C4-2B (cell line): ENCODE data around the gene PCDHGA3.

ENCODE experiments used
- H3K27ac ChIP-seq: fragments of 450-650 bp; 2 replicates; pipeline ENCODE4 v1.5.1; 2017
- ZFX ChIP-seq: fragments of 450-650 bp; IDR thresholded peaks from 2 replicates; pipeline ENCODE4 v1.6.1; 2017
- TF ChIP-seq, protein P1 (sequence below): fragments of 450-650 bp; conservative IDR thresholded peaks from 2 replicates; pipeline ENCODE4 v1.5.1; 2017; ENCODE audit warnings: mild to moderate bottlenecking

The PCDHGA3 gene

DNA sequence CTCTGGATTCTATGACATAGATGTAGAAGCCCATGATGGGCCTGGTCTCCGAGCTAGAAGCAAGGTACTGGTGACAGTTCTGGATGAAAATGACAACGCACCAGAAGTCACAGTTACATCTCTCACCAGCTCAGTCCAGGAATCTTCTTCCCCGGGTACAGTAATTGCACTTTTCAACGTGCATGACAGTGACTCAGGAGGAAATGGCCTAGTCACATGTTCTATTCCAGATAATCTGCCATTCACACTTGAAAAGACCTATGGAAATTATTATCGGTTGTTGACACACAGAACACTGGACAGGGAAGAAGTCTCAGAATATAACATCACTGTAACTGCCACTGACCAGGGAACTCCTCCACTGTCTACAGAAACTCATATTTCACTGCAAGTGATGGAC is 12.5 kb downstream of the PCDHGA3 start:
- no peak for TF ChIP-seq ZFX
- TF ChIP-seq, protein P1, sequence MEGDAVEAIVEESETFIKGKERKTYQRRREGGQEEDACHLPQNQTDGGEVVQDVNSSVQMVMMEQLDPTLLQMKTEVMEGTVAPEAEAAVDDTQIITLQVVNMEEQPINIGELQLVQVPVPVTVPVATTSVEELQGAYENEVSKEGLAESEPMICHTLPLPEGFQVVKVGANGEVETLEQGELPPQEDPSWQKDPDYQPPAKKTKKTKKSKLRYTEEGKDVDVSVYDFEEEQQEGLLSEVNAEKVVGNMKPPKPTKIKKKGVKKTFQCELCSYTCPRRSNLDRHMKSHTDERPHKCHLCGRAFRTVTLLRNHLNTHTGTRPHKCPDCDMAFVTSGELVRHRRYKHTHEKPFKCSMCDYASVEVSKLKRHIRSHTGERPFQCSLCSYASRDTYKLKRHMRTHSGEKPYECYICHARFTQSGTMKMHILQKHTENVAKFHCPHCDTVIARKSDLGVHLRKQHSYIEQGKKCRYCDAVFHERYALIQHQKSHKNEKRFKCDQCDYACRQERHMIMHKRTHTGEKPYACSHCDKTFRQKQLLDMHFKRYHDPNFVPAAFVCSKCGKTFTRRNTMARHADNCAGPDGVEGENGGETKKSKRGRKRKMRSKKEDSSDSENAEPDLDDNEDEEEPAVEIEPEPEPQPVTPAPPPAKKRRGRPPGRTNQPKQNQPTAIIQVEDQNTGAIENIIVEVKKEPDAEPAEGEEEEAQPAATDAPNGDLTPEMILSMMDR: no peak
- no peak overlapping the region for H3K27ac ChIP-seq

DNA sequence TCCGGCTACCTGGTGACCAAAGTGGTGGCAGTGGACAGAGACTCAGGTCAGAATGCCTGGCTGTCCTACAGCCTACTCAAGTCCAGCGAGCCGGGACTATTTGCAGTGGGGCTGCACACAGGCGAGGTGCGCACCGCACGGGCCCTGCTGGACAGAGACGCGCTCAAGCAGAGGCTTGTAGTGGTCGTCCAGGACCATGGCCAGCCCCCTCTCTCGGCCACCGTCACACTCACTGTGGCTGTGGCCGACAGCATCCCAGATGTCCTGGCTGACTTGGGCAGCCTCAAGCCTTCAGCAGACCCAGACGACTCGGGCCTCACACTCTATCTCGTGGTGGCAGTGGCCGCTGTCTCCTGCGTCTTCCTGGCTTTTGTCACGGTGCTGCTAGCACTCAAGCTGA is 13.3 kb downstream of the PCDHGA3 start:
- no peak for TF ChIP-seq ZFX
- TF ChIP-seq, protein P1: no peak
- no peak overlapping the region for H3K27ac ChIP-seq

DNA sequence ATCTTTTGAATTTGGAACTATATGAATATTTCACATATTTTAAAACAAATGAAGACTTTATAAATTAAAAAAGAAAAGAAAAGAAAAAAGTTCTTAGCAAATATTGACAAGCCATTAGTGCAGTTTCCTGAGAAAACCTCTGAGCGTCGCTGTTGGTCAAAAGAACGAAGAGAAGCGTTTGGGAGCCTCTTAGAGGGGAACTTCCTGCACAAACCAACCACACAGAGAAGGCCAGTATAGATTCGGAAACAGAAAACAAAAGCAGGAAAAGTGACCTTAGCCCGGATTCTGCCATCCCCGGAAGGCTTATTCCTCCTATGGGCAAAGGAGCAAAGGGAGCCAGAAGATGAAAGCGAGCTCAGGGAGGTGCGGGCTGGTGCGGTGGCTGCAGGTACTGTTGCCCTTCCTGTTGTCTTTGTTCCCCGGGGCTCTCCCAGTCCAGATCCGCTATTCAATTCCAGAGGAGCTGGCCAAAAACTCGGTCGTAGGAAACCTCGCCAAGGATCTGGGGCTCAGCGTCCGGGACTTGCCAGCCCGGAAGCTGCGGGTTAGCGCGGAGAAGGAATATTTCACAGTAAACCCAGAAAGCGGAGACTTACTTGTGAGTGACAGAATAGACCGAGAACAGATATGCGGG is 16.3 kb downstream of the PCDHGA3 start, which contains the start of gene PCDHGB2:
TSS of gene PCDHGB2 (plus strand) at position 205 of the 637 bp plus-strand sequence. CDS start at position 347, 142 bp downstream.
- H3K27ac ChIP-seq: no peak within 1 kb of the TSS
- TF ChIP-seq, protein P1: peak; percentile 70
- TF ChIP-seq ZFX: no peak

- H3K27ac ChIP-seq: no peak overlapping the region
These were observed 17.1 kb downstream of the PCDHGA3 start for GRCh38 chr5:141360685-141361084.

GRCh38 chr5:141362719-141363118 is 19.1 kb downstream of the PCDHGA3 start:
- no peak overlapping the region for H3K27ac ChIP-seq
- no peak for TF ChIP-seq ZFX
- TF ChIP-seq, protein P1: no peak

More at GRCh38 chr5:141360685-141361084, 17.1 kb downstream of the PCDHGA3 start:
- no peak for TF ChIP-seq ZFX
- TF ChIP-seq, protein P1: no peak

DNA sequence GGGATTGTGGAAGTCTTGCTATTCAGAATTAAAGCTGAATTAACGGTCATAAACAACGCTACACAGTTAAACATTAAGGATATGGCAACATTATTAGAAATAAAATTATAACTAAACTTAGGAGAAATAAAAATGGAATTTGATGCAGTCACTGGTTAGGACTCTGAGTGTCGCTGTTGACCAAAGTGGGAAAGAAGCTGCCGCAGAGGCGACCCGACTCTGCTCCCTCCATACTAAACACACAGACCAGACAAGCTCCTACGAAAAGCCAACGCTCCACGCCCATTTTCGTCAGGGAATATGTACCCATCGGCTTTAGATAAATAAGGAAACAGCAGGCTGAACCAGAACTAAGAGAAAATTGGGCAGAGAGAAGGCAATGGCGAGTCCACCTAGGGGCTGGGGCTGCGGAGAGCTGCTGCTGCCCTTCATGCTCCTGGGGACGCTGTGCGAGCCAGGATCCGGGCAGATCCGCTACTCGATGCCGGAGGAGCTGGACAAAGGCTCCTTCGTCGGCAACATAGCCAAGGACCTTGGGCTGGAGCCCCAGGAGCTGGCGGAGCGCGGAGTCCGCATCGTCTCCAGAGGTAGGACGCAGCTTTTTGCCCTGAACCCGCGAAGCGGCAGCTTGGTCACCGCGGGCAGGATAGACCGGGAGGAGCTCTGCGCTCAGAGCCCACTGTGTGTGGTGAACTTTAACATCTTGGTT is 20.5 kb downstream of the PCDHGA3 start, which contains the start of gene PCDHGA5:
TSS of gene PCDHGA5 (plus strand) at position 211 of the 709 bp plus-strand sequence. CDS start at position 380, 169 bp downstream.
- TF ChIP-seq ZFX: no peak
- TF ChIP-seq, protein P1: peak; percentile 34
- no peak within 1 kb of the TSS for H3K27ac ChIP-seq
